CD4-positive, alpha-beta T cell (primary cell): ENCODE data around the gene LEKR1. TPM values are rescaled to one million over a fixed set of nuclear protein-coding genes. Genes with fewer than 3 reads are reported as not detected.
"Not testable (repeated sequence)": the region's sequence is repeated elsewhere in the genome, so short reads cannot be mapped to it uniquely, and the experiment has no call there.

Experiments used
- ATAC-seq: fragments of 200-7000 bp; cut with Tn5 transposase; one replicate; pipeline ENCODE4 v1.10.0; 2022; ENCODE audit warnings: mild to moderate bottlenecking; ENCODE audit not compliant: poor library complexity
- CTCF ChIA-PET: fragments of 350-600 bp; sonication (Branson Sonifier 250); formaldehyde crosslinking; loops from one replicate; lab custom pipeline; 2021; ENCODE audit warnings: antibody characterized with exemption, inconsistent platforms; lab: Charles Lee
- POLR2A ChIA-PET: fragments of 350-600 bp; sonication (Branson Sonifier 250); formaldehyde crosslinking; loops from one replicate; lab custom pipeline; 2021; ENCODE audit warnings: antibody characterized with exemption, inconsistent platforms; lab: Charles Lee
- DNase-seq, 14 experiments: peaks; one replicate each; pipeline ENCODE4 v3.0.0-alpha.2; 2013 to 2020; ENCODE audit warnings: mixed read lengths in 2 of 14
- H3K27ac ChIP-seq, 2 donors: one replicate each; pipeline versions ENCODE4 v1.5.1 to v1.7.0; 2013; ENCODE audit warnings: low read length in 2 of 2, low read depth in 1 of 2, mild to moderate bottlenecking in 1 of 2
- H3K27me3 ChIP-seq, 2 experiments: 1 replicate in 1 of 2; 2 replicates in 1 of 2; pipeline versions ENCODE4 v1.6.1 to v1.7.0; 2013; ENCODE audit warnings: low read length in 2 of 2, control low read depth in 1 of 2, mild to moderate bottlenecking in 1 of 2, moderate library complexity in 1 of 2; ENCODE audit not compliant: insufficient read depth in 2 of 2, control insufficient read depth in 1 of 2
- H3K36me3 ChIP-seq: one replicate; pipeline ENCODE4 v1.6.1; 2013; ENCODE audit warnings: low read length, control low read depth; ENCODE audit not compliant: insufficient read depth
- H3K4me1 ChIP-seq: one replicate; pipeline ENCODE4 v1.6.1; 2013; ENCODE audit warnings: low read length, control low read depth; ENCODE audit not compliant: insufficient read depth
- H3K4me3 ChIP-seq: one replicate; pipeline ENCODE4 v1.5.1; 2013; ENCODE audit warnings: mild to moderate bottlenecking, low read length, moderate library complexity
- H3K9me3 ChIP-seq, 2 experiments: 1 replicate in 1 of 2; 2 replicates in 1 of 2; pipeline versions ENCODE4 v1.6.1 to v1.7.0; 2013; ENCODE audit warnings: low read length in 2 of 2, mild to moderate bottlenecking in 2 of 2, control low read depth in 1 of 2, moderate library complexity in 1 of 2; ENCODE audit not compliant: control insufficient read depth in 1 of 2, insufficient read depth in 1 of 2
- H3K27ac Mint-ChIP-seq: one replicate; pipeline ENCODE4 v1.8.0; 2020; ENCODE audit warnings: mixed read lengths
- H3K27me3 Mint-ChIP-seq: one replicate; pipeline ENCODE4 v1.8.0; 2021; ENCODE audit warnings: mixed read lengths
- H3K36me3 Mint-ChIP-seq: one replicate; pipeline ENCODE4 v1.8.0; 2021; ENCODE audit warnings: low read depth, mixed read lengths
- H3K4me1 Mint-ChIP-seq: one replicate; pipeline ENCODE4 v1.8.0; 2021; ENCODE audit warnings: low read depth, mixed read lengths
- H3K4me3 Mint-ChIP-seq: one replicate; pipeline ENCODE4 v1.8.0; 2020; ENCODE audit warnings: mild to moderate bottlenecking, mixed read lengths
- H3K9me3 Mint-ChIP-seq: one replicate; pipeline ENCODE4 v1.8.0; 2020; ENCODE audit warnings: mixed read lengths
- CTCF ChIP-seq: fragments of 200-600 bp; IDR thresholded peaks from one replicate; pipeline ENCODE4 v1.8.0; 2022; ENCODE audit warnings: antibody characterized with exemption, mild to moderate bottlenecking
- intact Hi-C, 2 experiments: fragments of 100-400 bp; cut with DNase I in 1 of 2; cut with micrococcal nuclease in 1 of 2; formaldehyde crosslinking; loops; one replicate each; pipeline versions ENCODE4 v1.15.1 to v1.9.0; 2023 to 2025; cut with DNase I, micrococcal nuclease
- total RNA-seq, 174 experiments: library from RNA in 2 of 174; stranded (reverse) in 2 of 174; gene quantifications; one replicate each; pipeline ENCODE4 v1.2.3 and lab custom pipeline; 2021 to 2026

Gene LEKR1
- total RNA-seq, 2 experiments from 2014 or later = 0.77 to 1.0 TPM

GRCh38 chr3:156819842-156820691 is 6.1 kb upstream of the LEKR1 start:
- Histone ChIP-seq H3K9me3 (peaks cover 0 to 3% of the 10 kb centered on the region in 2 experiments), H3K27me3 (no peaks in the 10 kb centered on the region), H3K4me1 (peaks cover 21% of the 10 kb centered on the region), H3K27ac (no peak overlapping the region), H3K36me3 (no peaks in the 10 kb centered on the region), H3K4me3 (no peak overlapping the region)
- H3K27me3 Mint-ChIP-seq = no peaks in the 10 kb centered on the region
- no peak overlapping the region for H3K4me3 Mint-ChIP-seq
- no peaks in the 10 kb centered on the region for H3K9me3 Mint-ChIP-seq
- no peak for ATAC-seq
- DNase-seq = no peak
- peaks cover 33% of the 10 kb centered on the region for H3K4me1 Mint-ChIP-seq
- H3K27ac Mint-ChIP-seq = no peak overlapping the region
- intact Hi-C loops = loop anchor here (5.0 to 10.0 kb wide), 5 partner anchors 143 to 945 kb away; partner anchors contain the start of genes GMPS (in 1 of the 2) and SSR3 (in 1 of the 2)
- ChIA-PET CTCF (no interaction called here), POLR2A (interaction anchor here (0.6 to 1.7 kb wide), 3 partner anchors 265 to 341 kb away, joined by 3 to 7 read pairs (median 6); partner anchors contain the start of genes CCNL1 and SSR3)
- no peaks in the 10 kb centered on the region for H3K36me3 Mint-ChIP-seq
- TF ChIP-seq CTCF = no peak

- no peak overlapping the region for H3K4me3 Mint-ChIP-seq
- Histone ChIP-seq H3K27me3 (no peaks in the 10 kb centered on the region), H3K36me3 (no peaks in the 10 kb centered on the region), H3K4me3 (no peak overlapping the region), H3K9me3 (no peaks in the 10 kb centered on the region), H3K4me1 (peaks cover 24% of the 10 kb centered on the region), H3K27ac (no peak overlapping the region)
- no peak for DNase-seq
- ChIA-PET CTCF (interaction anchor here (0.7 kb wide), 1 partner anchor 670 kb away, joined by 4 read pairs; no protein-coding TSS in a partner anchor), POLR2A (interaction anchor here (1.0 to 1.7 kb wide), 2 partner anchors 266 to 339 kb away, joined by 6 to 7 read pairs; partner anchors contain the start of genes CCNL1 and SSR3)
- H3K27me3 Mint-ChIP-seq = no peaks in the 10 kb centered on the region
- peaks cover 32% of the 10 kb centered on the region for H3K4me1 Mint-ChIP-seq
- H3K9me3 Mint-ChIP-seq = no peaks in the 10 kb centered on the region
- TF ChIP-seq CTCF = no peak
- H3K36me3 Mint-ChIP-seq = no peaks in the 10 kb centered on the region
- intact Hi-C loops = no loop called here
- no peak overlapping the region for H3K27ac Mint-ChIP-seq
- ATAC-seq = no peak
Observed at GRCh38 chr3:156820692-156821080, 5.5 kb upstream of the LEKR1 start.

- Mint-ChIP-seq H3K4me3 (peak overlapping the region; percentile 65), H3K4me1 (peaks cover 28% of the 10 kb centered on the region)
- H3K4me1 ChIP-seq = peaks cover 22% of the 10 kb centered on the region
- H3K9me3 ChIP-seq, POLR2A ChIA-PET, DNase-seq, H3K36me3 ChIP-seq, H3K27me3 ChIP-seq, CTCF ChIA-PET, ATAC-seq, H3K27ac Mint-ChIP-seq, H3K4me3 ChIP-seq, H3K27me3 Mint-ChIP-seq, H3K36me3 Mint-ChIP-seq, intact Hi-C loops, H3K9me3 Mint-ChIP-seq, H3K27ac ChIP-seq: not testable (repeated sequence)
Observed at GRCh38 chr3:156822626-156823260, 3.4 kb upstream of the LEKR1 start.
